GM23338 (cell line): Measurements from ENCODE around the gene DSC2. TPM values are rescaled to one million over a fixed set of nuclear protein-coding genes. Genes with fewer than 3 reads are reported as not detected.

Experiments used
- CREB1 ChIP-seq: fragments of 250-450 bp; sonication (Bioruptor Pico); IDR thresholded peaks from 2 replicates; pipeline ENCODE4 v1.5.0; 2020; ENCODE audit warnings: low read depth, mild to moderate bottlenecking, moderate library complexity
- ETS1 ChIP-seq: IDR thresholded peaks from 2 replicates; pipeline ENCODE4 v1.6.1; 2016; ENCODE audit warnings: antibody characterized with exemption
- EZH2 ChIP-seq: fragments of 200-600 bp; sonication (generic); IDR thresholded peaks from one replicate; pipeline ENCODE4 v1.8.0; 2017; ENCODE audit warnings: antibody characterized with exemption, mild to moderate bottlenecking, low read depth; ENCODE audit not compliant: unreplicated experiment
- JUNB ChIP-seq: IDR thresholded peaks from one replicate; pipeline ENCODE4 v1.6.1; 2016; ENCODE audit warnings: antibody characterized with exemption; ENCODE audit not compliant: unreplicated experiment
- POLR2AphosphoS5 ChIP-seq: IDR thresholded peaks from 2 replicates; pipeline ENCODE4 v1.6.1; 2016; ENCODE audit warnings: antibody characterized with exemption, low read depth
- REST ChIP-seq: IDR thresholded peaks from one replicate; pipeline ENCODE4 v1.6.1; 2018; ENCODE audit warnings: antibody characterized with exemption; ENCODE audit not compliant: unreplicated experiment
- ZNF114 ChIP-seq: fragments of 250-450 bp; sonication (Bioruptor Pico); IDR thresholded peaks from 2 replicates; pipeline ENCODE4 v1.5.0; 2020; ENCODE audit warnings: mild to moderate bottlenecking, moderate library complexity
- ZNF462 ChIP-seq: fragments of 250-450 bp; sonication (Bioruptor Pico); IDR thresholded peaks from 2 replicates; pipeline ENCODE4 v1.5.0; 2020; ENCODE audit warnings: mild to moderate bottlenecking, moderate library complexity
- polyA plus RNA-seq: library from polyadenylated mRNA; unstranded; fragments of >200 nt; fragmentation: Nextera tagmentation; extraction: Ambion mirVana; gene quantifications from 2 replicates; pipeline ENCODE4 v1.2.1, GENCODE V29; 2016
- total RNA-seq: library from RNA; depleted of rRNA; stranded (reverse); fragments of >200 nt; shearing (Covaris generic); gene quantifications from 2 replicates; pipeline ENCODE4 v1.2.3, GENCODE V29; 2014

The DSC2 gene
- total and polyA plus RNA-seq, 2 experiments from 2014 or later, result 10.5 to 20.4 TPM

GRCh38 chr18:31034541-31034940 lies 67.7 kb downstream of the DSC2 start (continued):
- TF ChIP-seq ZNF462 (CRISPR knock-in tag) (no peak), POLR2AphosphoS5 (no peak), ETS1 (no peak), EZH2 (no peak), JUNB (no peak), ZNF114 (CRISPR knock-in tag) (no peak), CREB1 (CRISPR knock-in tag) (no peak), REST (no peak)
